Measurements from ENCODE around the gene ABCB8.

GRCh38 chr7:151065516-151065915, 37.3 kb downstream of the ABCB8 start:
- TF ChIP-seq POLR2A (IDR thresholded peaks at IDR 0.05; ENCODE audit: low read length) (no peak), GATA1 (IDR thresholded peaks at IDR 0.05; ENCODE audit: low read depth, low read length) (no peak)
